LHCN-M2 (cell line): ENCODE results near the gene ITIH6. TPM values are rescaled to one million over a fixed set of nuclear protein-coding genes. Genes with fewer than 3 reads are reported as not detected.
"Not testable (repeated sequence)": the region's sequence is repeated elsewhere in the genome, so short reads cannot be mapped to it uniquely, and the experiment has no call there.

ENCODE experiments used
- DNase-seq: peaks from one replicate; pipeline ENCODE4 v3.0.0-alpha.2; 2012; ENCODE audit warnings: low read depth
- polyA plus RNA-seq: library from polyadenylated mRNA; unstranded; fragments of >200 nt; gene quantifications from one replicate; pipeline ENCODE4 v1.2.1, GENCODE V29; 2012; ENCODE audit warnings: missing spikeins
- total RNA-seq: library from RNA; depleted of rRNA; stranded (reverse); fragments of >200 nt; gene quantifications from 2 replicates; pipeline ENCODE4 v1.2.3, GENCODE V29; 2014; rRNA removed

ITIH6 gene, protein sequence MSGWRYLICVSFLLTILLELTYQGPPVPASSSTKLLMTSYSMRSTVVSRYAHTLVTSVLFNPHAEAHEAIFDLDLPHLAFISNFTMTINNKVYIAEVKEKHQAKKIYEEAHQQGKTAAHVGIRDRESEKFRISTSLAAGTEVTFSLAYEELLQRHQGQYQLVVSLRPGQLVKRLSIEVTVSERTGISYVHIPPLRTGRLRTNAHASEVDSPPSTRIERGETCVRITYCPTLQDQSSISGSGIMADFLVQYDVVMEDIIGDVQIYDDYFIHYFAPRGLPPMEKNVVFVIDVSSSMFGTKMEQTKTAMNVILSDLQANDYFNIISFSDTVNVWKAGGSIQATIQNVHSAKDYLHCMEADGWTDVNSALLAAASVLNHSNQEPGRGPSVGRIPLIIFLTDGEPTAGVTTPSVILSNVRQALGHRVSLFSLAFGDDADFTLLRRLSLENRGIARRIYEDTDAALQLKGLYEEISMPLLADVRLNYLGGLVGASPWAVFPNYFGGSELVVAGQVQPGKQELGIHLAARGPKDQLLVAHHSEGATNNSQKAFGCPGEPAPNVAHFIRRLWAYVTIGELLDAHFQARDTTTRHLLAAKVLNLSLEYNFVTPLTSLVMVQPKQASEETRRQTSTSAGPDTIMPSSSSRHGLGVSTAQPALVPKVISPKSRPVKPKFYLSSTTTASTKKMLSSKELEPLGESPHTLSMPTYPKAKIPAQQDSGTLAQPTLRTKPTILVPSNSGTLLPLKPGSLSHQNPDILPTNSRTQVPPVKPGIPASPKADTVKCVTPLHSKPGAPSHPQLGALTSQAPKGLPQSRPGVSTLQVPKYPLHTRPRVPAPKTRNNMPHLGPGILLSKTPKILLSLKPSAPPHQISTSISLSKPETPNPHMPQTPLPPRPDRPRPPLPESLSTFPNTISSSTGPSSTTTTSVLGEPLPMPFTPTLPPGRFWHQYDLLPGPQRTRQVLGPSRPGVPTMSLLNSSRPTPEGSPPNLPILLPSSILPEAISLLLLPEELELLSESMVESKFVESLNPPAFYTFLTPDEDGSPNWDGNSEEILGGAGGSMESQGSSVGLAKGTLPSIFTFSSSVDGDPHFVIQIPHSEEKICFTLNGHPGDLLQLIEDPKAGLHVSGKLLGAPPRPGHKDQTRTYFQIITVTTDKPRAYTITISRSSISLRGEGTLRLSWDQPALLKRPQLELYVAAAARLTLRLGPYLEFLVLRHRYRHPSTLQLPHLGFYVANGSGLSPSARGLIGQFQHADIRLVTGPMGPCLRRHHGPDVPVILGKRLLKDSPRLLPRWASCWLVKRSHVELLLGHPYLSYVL
- total RNA-seq: not detected in 2 replicates
- not detected for polyA plus RNA-seq

DNA sequence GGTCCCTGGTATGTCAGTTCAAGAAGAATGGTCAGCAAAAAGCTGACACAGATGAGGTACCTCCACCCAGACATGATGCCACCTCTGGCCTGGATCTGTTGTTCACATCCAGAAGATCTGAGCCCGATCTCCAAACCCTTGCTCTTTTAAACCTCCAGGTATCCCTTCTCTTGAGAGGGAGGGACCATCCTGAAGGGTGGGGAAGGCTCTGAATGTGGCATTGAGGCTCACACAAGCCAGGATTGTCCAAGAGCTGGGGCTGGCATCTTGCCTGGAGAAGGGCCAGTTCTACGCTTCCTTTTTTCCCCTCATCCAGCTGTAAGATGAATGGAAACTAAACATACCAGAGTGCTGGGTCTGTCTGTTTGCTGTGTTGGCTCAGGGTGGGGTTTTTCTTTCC is at the start of gene ITIH6:
Gene ITIH6, minus strand, starts transcription at position 119 of the 400 bp plus-strand sequence. Its CDS starts 45 bp downstream, at position 74.
- DNase-seq: no peak

DNA sequence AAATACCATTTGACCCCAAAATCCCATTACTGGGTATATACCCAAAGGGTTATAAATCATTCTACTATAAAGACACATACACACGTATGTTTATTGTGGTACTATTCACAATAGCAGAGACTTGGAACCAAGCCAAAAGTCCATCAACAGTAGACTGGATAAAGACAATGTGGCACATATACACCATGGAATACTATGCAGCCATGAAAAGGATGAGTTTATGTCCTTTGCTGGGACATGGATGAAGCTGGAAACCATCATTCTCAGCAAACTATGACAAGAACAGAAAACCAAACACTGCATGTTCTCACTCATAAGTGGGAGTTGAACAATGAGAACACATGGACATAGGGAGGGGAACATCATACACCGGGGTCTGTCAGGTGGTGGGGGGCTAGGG is 49.6 kb upstream of the ITIH6 start:
- DNase-seq: not testable (repeated sequence)

DNA sequence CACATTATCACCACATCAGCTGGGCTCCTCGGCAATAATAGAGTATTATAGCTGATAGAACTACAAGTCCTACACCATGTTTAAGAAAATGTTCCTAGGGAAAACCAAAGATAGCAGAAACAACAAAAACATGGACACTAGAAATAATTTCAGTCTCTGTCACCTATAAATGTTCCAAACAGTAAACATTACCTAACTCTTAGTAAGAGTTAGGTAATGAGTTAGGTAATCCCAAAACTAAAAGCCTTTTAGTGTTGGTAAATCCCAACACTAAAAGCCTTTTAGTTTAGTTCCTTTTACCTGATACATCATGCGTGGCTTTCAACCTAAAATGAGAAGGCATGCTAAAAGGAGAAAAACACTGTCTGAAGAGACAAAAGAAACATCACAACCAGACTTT is 45.0 kb upstream of the ITIH6 start:
- no peak for DNase-seq

DNA sequence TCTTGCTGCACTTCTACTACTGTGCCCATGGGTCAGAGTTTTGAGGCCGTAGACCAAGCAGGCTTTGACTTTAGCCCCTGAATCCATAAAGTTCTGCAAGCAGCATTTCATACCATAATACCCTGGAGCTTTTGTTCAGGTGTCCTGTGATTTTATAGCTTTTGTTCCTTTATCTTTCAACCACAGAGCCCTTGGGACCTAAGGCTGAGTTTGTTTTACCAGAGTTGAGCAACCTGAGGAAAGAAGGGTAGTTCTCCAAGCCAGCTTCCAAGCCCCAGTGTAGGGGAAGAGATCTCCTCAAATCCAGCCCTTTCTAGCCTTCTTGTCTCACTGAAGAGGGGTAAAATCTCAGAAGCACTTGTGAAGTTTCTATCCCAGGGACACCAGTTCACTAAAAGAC is 44.6 kb upstream of the ITIH6 start:
- no peak for DNase-seq

DNA sequence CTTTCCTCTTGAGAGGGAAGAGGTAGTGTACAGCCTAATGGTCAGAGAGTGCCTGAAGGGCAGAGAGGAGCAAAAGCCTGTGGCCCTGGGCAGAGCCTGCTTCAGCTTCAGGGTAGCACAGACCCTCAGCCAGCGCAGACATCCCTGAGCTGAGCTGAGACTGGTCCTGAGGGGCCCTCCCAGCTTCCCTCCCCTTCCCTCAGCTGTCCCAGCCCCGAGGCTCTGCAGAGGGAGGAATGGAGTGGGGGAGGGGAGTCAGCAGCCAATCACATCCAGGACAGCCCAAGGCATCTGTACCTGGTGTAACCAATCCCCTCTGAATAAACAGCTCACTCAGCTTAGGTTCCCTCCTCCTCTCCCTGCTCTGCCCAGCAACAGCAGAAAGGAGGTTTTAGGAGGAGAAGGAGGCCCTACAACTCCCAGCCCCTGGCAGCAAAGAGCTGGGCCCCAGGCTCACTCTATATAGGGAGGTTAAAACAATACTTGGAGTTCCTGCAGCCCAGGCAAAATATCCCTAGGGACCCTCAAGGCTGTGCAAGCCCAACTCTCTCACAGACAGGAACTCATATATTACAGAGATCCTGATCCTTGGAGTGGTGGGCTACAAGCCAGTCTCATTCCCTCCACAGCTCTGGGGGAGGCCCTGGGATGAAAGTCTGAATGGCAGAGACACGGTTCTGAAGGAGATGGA is 43.3 kb upstream of the ITIH6 start:
- not testable (repeated sequence) for DNase-seq

DNA sequence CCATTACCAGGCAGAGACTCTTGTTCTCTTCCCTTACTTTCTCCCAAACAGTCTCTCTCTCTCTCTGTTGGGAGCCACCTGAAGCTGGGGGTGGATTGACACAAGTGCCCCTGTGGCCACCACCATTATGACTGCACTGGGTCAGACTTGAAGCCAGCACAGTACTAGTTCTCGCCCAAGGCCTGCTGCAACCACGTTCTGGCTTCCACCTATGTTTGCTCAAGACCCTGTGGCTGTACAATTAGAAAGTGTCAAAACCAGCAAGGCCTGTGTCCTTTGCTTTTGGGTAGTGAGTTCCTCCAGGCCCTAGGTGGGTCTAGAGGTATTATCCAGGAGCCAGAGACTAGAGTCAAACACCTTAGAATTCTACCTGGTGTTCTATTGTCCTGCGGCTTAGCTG is 40.5 kb upstream of the ITIH6 start:
- DNase-seq: no peak

DNA sequence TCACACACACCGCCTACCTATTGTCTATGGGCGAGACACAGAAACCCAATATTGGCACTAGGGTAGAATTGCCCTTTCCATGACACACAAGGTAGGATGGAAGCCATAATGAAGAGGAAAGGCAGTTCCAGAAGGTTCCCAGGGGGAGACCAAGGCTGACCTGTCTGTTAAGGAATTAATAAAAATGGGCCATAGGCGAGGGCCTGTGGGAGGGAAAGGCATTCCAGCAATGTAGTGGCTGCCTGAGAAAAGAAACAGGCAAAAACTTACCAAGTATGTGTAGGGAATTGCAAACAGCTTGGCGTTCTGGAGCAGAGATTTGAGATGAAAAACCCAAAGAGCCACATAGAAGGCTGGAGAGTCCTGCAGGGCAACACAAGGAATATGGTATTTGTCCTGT is 28.5 kb upstream of the ITIH6 start:
- no peak for DNase-seq

DNA sequence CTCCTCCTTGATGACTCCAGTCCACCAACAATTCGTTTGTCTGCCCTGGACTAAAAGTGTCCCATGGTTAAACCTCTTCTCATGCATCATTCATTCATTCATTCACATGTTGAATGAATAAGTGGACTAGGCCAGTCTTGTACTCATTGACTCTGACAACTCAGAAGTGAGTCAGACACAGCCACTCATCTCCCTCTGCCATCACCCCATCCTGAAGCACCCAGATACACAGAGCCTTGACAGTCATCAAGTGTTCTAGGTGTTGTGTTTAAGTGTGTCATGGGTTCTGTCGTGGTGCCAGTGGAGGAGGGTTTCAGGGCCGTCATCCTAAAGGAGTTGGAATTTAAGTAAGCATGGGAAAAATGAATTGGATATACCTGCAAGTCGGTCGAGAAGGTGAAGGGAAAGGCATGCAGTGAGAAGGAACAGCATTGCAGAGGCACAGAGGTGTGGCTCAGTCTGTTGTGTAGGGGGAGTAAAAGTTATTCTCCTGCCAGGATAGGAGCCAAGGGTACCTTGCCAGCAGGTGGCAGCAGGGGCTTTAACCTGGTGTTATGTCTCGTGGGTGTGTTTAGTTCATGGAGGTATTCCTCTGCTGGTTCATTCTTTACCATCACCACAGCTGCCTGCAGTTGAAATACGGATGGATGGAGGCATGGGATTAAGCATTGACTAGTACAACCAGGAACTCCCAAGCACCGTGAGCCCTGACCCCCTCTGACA is 27.8 kb upstream of the ITIH6 start:
- DNase-seq: no peak

DNA sequence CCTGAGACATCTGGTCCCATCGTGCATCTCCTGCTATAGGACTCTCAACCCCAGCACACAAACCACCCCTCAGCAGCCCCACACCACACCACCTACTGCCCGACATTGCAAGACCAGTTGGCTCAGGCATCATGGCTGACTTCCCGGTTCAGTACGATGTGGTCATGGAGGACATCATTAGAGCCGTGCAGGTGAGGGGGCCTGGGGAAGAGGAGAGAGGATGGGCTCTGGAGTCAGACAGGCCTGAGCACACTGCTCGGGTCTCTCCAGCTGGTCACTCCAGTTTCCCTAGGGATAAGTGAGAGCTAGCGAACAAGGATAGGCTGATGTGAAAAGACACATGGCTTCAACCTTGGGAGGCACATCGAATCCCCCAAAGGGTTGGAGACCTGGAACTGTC is 26.7 kb upstream of the ITIH6 start:
- DNase-seq: no peak

DNA sequence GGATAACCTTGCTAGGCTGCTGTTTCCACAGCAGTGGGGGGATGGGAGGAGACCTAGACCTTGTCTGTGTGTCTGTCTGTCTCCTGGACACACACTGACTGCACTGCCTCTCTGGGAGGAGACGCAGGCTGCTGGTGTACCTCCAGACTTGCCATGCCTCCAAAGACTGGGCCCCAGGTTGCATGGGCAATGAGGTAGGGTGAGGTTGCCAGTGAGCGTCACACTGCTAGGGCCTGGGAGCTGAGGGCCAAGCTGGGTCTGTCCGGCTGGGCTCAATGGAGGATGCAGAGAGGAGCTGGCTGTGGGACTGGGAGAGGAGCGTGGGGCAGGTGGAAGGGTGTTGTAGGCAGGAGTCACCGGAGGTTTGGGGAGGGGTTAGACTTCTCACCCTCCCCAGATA is 26.1 kb upstream of the ITIH6 start:
- no peak for DNase-seq

DNA sequence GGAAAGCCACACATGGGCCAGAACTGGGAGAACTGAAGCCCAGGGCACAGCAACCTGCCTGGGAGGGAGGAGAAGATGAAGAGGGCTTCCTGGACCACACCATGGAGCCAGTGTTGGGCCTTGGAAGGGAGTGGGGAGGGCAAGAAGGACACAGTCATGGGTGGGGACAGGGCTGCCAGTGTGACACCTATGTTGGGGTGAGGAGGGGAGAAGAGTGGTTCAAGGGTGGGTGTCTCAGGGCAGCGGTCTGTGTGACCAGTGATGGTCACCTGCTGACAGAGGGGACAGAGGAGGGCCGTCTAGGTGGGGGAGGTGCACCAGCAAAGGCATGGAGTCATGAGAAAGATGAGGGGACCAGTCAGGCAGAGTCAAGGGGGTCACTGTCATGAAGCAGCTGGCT is 23.3 kb upstream of the ITIH6 start:
- DNase-seq: no peak

DNA sequence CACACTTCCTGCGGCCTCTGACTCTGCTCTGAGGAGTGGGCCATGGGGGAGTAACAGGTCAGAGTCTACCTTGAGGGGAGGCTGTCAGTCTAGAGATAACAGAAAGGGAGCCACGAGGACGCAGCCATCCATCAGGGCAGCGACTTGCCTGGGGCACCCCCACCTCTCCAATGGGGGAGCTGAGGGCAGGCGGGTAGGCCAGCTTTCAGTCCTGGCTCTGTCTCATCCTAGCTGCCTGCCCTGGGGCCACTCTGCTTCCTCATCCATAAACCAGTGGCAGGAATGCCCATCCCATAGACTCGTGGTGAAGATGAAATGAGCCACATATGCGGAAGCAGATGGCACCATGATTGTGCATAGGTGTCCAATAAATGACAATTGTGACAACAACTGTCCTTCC is 22.7 kb upstream of the ITIH6 start:
- no peak for DNase-seq

DNA sequence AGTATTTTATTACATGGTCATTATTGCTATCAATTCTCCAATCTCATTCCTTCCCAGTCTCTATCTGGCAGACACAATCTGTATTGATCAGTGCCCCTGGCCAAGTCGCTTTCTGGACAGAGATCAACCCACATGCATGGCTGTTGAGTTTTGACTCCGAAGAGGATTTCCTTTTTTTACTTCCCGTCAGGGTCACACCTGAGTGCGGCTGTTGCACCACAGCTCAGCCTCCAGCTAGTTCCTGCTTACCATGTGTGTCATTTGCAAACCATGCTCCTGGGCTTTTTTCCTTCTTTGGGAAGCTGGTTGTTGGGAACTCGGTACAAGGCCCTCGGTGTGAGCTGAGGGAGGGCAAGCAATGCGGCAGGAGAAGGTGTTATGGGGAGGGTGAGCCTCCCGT is 21.1 kb upstream of the ITIH6 start:
- DNase-seq: no peak

DNA sequence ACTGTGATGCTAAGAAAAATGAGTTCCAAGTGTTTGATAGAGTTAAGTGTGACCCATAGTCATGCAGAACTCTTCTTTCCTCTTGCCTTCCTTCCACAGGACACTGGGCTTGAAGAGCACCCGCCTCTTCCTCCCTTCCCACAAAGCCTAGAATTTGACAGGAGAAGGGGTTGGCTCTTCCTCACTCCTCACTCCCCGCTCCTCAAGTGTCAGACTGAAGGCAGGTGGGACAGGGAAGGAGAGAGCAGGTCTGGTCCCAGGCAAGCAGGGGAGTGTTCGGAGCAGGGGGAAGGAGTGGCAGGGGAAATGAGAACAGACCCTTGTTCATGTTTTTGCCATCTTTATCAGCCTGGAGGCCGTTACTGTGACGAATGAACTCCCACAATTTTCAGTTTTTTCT is 20.2 kb upstream of the ITIH6 start:
- DNase-seq: no peak

DNA sequence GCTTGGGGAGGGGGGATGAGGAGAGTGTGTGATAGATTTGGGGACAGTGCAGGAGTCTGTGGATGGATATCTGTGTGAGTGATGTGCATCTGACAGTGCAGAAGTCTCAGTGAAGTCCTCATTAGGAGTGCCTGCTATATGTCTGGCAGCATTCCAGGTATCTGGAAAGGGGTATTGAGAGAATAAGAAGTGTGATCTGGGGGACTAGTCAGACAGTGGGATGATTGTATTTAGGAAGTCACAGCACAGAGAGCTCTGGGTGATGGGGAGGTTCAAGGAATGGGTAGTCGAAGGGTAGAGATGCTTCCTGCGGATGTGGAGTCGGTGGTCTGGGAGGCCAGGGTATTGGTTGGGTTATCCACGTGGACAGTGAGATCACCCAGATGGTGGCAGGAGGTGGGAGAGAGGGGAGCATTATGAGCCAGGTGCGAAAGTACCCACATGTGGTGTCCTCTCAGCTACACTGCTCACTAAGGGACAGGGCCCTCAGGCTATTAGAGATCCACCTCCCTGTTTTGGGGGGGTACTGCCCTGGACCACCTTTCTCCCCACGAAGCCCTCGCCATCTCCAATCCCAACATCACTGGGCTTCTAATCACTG is 19.3 kb upstream of the ITIH6 start:
- DNase-seq: no peak

DNA sequence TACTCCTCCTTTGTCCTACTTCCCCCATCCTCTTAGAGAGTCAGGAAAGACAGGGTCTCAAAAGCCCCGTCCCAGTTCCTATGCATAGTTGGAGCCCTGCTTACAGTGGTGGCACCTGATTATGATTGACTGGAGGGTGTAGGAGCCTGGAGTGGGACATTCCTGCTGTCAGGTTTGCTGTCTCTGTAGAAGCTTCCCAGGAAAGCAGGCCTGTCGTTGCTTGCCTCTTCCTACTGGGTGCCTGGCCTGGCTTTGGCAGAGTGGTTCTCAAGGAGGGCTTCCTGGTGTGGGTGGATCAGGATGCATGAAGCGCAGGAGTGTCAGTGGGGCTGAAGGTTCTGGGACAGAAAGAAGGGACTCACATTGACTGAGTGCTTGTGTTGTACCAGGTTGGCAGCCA is 14.3 kb upstream of the ITIH6 start:
- DNase-seq: no peak

DNA sequence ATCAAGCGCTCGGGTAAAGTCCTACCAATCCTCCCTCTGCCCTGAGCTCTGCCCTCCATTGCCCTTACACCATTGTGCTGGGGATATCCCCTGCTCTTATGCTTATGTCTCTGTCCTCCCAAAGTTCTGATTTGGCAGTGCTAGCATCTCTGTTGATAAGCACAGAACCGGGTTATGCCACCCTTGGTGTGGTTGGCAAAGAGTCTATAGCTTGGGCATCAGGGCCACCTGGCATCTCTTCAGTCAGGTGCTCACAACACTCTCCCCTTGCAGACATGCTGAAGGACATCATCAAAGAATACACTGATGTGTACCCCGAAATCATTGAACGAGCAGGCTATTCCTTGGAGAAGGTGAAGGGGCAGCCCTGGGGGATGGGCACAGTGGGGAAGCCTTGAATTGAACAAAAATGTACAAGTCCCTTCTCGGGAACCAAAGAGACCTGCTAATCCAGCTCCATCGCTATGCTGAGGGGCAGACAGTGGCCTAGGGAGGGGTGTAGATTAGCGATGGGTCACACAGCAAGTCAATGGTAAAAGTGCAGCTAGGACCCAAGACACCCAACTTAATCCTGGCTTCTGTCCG is 13.3 kb upstream of the ITIH6 start:
- no peak for DNase-seq

DNA sequence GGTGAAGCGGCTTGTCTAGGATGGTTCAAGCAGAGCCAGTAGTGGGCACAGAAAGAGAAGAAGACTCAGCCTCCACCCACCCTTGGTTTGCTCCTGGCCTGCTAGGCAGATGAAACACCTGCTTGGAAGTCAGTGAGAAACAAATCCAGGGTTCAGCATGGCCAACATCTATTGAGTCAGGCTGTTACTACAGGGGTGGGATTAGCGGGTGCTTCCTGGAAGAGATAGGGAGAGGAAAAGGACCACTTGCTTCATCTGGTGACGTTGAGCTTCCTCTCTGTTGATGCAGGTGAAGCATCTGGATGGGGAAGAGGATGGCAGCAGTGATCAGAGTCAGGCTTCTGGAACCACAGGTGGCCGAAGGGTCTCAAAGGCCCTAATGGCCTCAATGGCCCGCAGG is 12.5 kb upstream of the ITIH6 start:
- DNase-seq: no peak

DNA sequence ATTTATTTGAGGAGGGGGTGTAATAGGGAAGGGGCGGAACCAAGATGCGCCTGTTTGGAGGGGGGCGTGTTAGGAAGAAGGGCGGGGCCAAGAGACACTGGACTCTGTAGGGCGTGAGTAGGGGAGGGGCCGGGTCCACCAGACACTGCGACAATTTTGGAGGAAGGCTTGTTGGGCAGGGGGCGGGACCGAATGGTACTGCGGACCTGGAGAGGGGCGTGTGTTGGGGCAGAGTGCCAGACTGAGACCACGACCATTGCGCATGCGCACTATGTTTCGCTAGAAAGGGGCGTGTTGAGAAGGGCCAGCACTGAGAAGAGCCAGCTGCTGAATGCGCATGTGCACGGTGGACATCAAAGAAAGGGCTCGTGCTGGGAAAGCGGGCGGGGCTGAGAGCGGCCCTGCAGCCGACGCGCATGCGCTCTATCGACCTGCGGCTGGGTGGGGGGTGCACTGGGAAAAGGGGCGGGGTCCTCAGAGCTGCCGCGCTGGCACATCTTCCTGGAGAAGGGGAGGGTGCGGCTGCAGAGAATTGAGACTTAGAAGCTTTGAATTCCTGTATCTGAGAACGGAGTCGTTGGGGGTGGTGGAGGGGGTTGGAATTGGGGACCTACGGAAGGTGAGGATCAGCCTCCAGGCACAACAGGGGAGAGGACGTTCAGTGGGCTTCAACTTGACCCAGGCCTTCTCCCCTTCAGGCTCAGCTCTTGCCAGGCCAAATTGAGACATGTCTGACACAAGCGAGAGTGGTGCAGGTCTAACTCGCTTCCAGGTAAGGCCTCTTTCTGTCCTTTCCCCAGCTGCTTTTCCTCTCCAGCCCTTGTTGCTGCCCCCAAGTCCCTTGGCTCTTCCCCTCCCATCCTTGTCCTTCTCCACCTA is 10.8 kb upstream of the ITIH6 start:
- DNase-seq: peak; percentile 93
